GM18508 (cell line): Measurements from ENCODE around the gene ACADVL.
A peak's percentile ranks its signal among the peaks of the same experiment; 100 is the strongest.
"Not testable (repeated sequence)": the region's sequence is repeated elsewhere in the genome, so short reads cannot be mapped to it uniquely, and the experiment has no call there.

ENCODE experiments used
- ATAC-seq: cut with Tn5 transposase; IDR thresholded peaks from one replicate; pipeline ENCODE4 v1.9.1; 2021; ENCODE audit warnings: moderate number of reproducible peaks; ENCODE audit not compliant: insufficient read depth, unreplicated experiment

The ACADVL gene

GRCh38 chr17:7232114-7232513 is 12.4 kb downstream of the ACADVL start:
- ATAC-seq: no peak

DNA sequence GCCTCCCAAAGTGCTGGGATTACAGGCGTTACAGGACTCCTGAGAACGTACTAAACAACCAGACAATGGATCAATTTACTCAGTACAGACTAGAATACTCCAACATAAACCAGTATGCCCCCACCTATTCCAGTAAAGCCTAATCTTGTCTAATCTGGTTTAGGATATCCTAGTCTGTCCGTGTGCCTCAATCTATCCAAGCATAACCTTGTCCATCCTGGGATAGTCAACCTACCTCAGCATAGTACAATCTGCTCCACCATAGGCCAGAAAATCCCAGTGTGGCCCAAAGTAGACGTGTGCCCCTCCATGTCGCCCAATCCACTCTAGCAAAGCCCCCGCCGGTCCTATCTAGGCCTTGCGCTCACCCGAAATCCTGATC is 14.0 kb downstream of the ACADVL start:
- ATAC-seq: no peak

GRCh38 chr17:7234083-7234951 is 14.6 kb downstream of the ACADVL start, which contains the start of gene DVL2:
Gene DVL2, minus strand, starts transcription at chr17:7234517. Its CDS starts 255 bp downstream, at chr17:7234262.
- ATAC-seq: no peak

DNA sequence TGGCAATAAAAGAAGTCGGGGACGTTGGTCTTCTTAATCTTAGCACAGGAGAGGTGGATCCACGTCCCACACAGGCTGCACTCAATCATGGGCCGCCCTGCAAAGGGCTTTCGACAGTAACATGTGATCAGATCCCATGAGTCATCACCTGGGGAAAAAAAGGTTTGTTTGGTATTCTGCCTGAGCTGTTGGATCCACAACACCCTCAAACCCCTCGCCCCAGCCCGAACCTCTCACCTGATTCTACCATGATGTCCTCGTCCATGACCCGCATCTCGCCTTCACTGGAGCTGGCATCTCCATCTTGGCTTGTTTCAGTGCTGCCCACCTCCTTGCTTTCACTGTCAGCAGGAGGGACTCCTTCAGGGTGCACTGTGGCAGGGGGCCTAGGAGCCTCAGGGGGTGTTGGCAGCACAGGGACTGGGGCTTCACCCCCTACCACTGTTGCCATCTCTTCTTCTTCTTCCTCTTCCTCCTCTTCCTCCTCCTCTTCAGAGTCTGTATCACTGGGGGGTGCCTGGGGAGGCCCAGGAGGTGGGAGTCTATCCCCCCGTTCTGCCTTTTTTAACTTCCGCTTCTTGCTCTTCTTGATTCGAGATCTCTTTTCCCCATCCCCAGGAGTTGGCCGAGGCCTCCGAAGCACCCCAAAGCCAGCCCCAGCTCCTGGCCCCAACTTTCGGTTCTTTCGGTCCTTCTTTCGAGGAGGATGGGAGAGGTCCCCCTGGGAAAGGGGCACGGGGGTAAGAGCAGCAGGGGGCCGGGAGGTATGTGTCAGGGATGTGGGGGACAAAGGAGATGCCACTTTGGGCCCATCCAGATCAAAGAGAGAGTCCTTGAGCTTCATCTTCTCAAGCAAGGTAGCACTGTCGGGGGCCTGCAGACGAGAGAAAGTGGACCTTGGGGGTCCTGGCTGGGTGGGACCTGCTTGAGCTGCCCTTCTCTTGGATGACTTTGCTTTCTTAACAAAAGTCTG is 16.2 kb downstream of the ACADVL start:
- no peak for ATAC-seq

DNA sequence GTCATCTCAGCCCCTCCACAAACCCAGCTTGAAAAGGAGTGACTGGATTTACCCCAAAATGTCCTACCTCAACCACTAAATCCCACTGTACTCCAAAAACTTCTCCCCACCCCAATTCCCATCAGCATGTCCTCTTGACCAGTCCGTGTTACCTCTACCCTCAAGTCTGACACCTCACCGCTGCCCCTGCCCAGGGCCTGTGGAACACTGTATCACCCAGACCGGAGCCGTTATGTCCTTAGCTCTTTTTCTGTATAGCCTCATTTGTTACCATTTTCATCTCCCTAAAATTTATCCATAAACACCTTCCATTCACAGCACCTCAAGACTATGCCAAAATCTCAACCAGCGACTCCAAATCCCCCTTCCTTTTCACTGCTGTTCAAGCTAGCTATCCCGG is 17.1 kb downstream of the ACADVL start:
- ATAC-seq: no peak

DNA sequence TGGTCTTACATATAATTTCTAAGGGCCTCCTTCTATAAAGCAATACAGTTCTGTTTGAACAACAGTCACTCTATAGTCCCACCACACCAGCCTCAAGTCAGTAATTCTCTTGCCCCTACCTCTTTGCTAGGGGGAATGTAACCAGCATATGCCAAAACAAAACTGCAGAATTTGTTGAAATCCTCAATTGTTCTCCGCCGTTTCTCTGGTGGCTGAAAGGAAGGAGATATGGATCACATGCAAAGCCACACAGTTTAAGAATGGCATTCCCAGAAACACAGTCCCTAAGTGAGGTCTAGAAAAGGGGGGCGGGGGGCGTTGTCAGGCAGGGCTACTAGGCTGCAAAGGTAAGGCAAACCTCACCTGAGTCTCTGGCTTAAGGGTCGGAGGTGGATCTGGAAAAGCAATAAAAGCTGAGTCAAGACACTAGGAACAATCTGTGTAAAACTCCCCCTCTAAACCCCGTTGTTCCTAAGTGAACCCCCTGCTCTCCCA is 17.6 kb downstream of the ACADVL start:
- ATAC-seq: no peak

- ATAC-seq: no peak
Measured at GRCh38 chr17:7237761-7238419, 18.2 kb downstream of the ACADVL start.

- ATAC-seq: no peak
Measured at GRCh38 chr17:7238420-7239090, 18.8 kb downstream of the ACADVL start.

DNA sequence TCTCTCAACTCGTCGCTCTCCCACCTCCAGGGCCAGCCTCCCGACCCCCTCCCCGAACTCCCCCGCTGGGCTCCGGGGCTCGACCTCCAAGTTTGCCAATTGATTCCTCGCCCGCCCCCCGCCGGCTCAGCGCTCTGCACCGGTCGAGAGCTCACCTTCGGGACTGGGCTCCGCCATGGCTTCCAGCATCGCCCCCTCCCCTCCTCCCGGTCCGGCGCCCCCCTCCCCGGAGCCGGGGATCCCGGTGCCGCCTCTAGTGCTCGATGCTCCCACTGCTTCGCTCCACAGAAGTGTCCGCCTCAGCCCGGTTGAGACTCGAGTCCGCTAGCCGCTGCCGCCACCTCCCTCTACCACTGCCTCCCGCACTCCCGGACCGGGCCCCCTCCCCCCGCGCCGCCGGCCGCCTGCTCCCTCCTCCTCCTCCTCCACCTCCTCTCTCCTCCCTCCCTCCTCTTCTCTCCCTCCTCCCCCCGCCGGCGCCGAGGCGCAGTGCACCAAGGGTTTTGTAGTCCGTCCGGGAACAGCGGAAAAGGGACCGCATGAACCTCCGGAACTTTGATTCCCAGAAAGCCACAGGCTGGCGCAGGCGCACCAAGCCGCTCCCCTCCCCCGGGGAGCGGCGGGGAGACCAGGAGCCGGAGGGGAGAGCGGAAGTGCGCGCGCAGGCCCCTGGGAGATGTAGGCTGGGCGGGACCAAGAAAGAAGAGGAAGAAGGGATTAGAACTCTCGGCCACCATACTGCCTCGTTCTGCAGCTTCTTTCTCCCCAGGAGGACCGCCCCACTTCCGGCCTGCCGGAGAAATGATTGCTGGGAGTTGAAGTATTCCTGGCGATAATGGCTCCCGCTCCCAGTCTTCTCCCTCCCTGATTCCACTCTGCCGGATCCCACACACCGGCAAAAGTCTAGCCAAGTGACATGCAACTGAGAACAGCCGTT is 19.6 kb downstream of the ACADVL start, which contains the start of gene PHF23:
Gene PHF23, minus strand, starts transcription at position 367 of the 937 bp plus-strand sequence. Its CDS starts 178 bp downstream, at position 189.
- ATAC-seq: no peak

- ATAC-seq: no peak
Measured at GRCh38 chr17:7240375-7240774, 20.6 kb downstream of the ACADVL start.

- ATAC-seq: no peak
Measured at GRCh38 chr17:7241090-7241733, 21.5 kb downstream of the ACADVL start.

DNA sequence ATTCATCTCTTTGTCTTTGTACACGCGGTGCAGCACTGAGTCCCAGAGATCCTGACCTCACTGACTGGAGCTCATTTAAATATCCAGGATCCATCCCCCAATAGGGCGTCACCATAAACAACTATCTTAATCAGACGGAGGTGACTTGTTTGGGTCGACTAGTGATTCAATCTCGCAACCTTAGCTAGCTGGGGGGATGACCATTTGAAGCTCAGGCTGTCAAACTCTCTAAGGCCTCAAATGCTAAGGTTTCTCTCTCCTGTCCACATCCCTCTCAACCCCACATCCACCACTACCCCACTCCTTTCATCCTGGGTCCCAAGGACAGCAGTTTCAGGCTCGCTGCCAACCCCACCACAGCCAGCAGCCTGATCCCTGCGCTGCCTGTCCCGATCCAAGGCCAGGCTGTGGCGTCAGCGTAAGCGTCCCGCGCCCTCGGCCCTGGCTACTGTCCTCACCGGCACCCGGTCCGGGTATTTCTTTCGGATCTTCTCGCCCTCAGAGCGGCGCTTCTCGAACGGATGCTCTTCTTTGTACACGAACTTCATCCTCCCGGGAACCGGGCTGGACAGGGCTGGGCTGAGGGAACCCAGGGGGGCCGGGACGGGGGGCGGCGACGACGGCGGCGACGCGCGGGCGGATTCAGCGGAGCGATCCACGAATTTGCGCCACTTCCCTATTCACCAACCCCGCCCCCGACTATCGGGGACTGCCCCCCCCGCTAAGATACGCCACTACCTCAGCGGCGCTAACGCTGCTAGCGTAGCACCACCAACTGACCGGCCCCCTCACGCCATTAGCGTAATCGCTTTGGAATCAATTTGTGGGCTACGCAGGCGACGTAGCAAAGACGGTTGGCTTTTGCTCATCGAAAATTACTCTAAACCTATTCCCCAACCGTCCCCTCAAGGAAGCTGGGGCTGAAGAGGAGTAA is 22.3 kb downstream of the ACADVL start, which contains the start of gene GABARAP:
Gene GABARAP, minus strand, starts transcription at position 667 of the 934 bp plus-strand sequence. Its CDS starts 119 bp downstream, at position 548.
- ATAC-seq: peak; percentile 9

DNA sequence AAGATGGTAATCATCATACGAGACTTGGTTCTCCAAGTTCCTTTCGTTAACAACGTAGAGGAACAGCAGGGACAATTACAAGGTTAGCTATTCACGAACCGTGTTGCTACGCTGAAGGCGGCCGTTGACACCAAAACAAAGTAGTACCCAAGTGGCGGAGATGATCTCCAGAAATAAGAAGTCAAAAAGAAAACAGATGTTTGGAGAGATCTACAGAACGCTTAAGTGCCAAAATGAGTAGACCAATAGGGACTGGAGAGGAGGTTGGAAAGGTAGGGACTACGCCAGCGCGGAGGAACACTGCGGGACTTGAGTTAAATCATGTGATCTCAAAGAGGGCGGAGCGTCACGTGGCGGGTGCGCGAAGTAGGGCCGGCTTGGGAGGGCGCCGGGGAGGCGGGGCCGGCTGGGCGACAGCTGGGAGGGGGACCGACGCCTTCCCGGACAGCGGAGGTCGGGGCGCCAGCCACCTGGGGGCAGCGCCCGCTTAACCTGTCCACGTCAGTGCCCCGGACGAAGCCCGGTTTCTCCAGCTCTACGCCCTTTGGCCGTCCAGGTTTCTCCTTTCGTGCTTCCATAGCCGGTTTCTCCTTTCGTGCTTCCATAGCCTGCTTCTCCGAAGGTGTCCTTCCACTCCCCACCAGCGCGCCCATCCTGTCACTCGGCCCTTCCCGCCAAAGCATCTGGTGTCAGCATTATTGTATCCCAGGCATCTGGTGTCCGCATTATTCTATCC is 23.1 kb downstream of the ACADVL start:
- ATAC-seq: peak; percentile 41

GRCh38 chr17:7243453-7243729 is 23.7 kb downstream of the ACADVL start:
- no peak for ATAC-seq

- not testable (repeated sequence) for ATAC-seq
Measured at GRCh38 chr17:7243838-7244237, 24.1 kb downstream of the ACADVL start.

DNA sequence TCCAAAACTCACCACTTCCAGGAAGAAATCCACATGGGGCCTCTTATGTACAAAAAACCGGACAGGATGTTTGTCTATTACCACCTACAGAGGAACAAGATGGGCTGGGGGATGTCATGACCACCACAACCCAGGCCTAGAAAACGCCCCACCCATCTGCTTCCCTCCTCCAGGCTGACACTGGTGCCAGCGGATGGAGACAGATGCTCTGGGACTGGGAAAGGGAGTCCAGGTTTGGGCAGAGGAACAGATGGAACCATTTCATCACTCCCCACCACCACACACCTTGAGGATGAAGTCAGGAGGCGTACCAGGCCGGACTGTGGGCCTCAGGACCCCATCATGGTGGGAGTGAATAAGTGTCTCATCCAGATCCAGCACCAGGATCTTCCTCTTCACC is 27.0 kb downstream of the ACADVL start:
- ATAC-seq: no peak
